Measurements from ENCODE around the gene GFAP. TPM values are rescaled to one million over a fixed set of nuclear protein-coding genes. Genes with fewer than 3 reads are reported as not detected.

GFAP gene
- total RNA-seq, 2 experiments from 2014 or later: not detected

DNA sequence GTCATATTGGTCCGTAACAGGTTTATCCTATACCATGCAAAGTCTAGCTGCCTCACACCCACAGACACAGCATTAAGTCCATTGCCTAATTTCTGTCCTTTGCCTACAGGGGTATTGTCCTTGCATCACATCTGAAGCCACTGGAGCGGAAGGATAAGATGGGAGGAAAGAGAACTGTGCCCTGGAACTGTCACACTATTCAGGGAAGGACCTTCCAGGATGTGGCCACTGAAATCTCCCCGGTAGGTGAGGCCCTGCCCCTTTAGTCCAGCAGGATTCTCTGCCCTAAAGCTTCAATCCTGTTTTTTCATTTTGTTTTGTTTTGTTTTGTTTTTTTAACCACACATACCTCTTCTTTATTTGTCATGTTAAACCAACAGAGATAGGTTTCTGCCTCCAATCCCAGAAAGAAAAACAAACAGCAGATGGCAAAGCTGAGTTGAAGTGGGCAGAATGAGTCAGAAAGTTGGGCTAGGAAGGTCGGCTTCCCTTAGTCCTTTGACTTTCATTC lies 13.8 kb downstream of the GFAP start:
- CTCF ChIA-PET: interaction anchor here (0.6 to 1.8 kb wide), 5 partner anchors 9 to 234 kb away, joined by 3 to 6 read pairs (median 3); partner anchors contain the start of gene ACBD4
- H3K36me3 Mint-ChIP-seq (ENCODE audit: low read depth): peaks cover 3% of the 10 kb centered on the region
- no peak overlapping the region for H3K27ac Mint-ChIP-seq
- no peaks in the 10 kb centered on the region for H3K9me3 Mint-ChIP-seq
- H3K27me3 Mint-ChIP-seq (ENCODE audit: low read depth): peaks cover 2% of the 10 kb centered on the region
- H3K4me3 Mint-ChIP-seq: no peak overlapping the region
- intact Hi-C loops (cut with micrococcal nuclease): no loop called here
- H3K4me1 Mint-ChIP-seq (ENCODE audit: low read depth): peaks cover 12% of the 10 kb centered on the region
- no peak for DNase-seq

DNA sequence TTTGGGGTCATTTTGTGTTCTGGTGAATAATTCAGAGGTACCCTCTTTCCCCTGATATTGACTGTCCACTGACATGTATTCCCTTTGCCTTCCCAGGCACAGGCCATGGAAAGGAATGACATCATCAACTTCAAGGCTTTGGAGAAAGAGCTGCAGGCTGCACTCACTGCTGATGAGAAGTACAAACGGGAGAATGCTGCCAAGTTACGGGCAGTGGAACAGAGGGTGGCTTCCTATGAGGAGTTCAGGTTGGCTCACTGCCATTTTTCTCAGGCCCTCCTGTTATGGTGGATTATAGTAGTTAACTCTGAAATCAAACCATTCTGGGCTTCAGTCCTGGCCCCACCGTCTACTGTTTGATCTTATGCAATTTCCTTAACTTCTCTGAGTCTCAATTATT lies 14.4 kb downstream of the GFAP start:
- H3K4me3 Mint-ChIP-seq: no peak overlapping the region
- CTCF ChIA-PET: interaction anchor here (0.6 to 1.8 kb wide), 2 partner anchors 9 to 148 kb away, joined by 3 to 6 read pairs; no protein-coding TSS in a partner anchor
- peaks cover 6% of the 10 kb centered on the region for H3K36me3 Mint-ChIP-seq (ENCODE audit: low read depth)
- H3K4me1 Mint-ChIP-seq (ENCODE audit: low read depth): peaks cover 17% of the 10 kb centered on the region
- peaks cover 2% of the 10 kb centered on the region for H3K27me3 Mint-ChIP-seq (ENCODE audit: low read depth)
- intact Hi-C loops (cut with micrococcal nuclease): no loop called here
- no peaks in the 10 kb centered on the region for H3K9me3 Mint-ChIP-seq
- H3K27ac Mint-ChIP-seq: no peak overlapping the region
- DNase-seq: no peak

DNA sequence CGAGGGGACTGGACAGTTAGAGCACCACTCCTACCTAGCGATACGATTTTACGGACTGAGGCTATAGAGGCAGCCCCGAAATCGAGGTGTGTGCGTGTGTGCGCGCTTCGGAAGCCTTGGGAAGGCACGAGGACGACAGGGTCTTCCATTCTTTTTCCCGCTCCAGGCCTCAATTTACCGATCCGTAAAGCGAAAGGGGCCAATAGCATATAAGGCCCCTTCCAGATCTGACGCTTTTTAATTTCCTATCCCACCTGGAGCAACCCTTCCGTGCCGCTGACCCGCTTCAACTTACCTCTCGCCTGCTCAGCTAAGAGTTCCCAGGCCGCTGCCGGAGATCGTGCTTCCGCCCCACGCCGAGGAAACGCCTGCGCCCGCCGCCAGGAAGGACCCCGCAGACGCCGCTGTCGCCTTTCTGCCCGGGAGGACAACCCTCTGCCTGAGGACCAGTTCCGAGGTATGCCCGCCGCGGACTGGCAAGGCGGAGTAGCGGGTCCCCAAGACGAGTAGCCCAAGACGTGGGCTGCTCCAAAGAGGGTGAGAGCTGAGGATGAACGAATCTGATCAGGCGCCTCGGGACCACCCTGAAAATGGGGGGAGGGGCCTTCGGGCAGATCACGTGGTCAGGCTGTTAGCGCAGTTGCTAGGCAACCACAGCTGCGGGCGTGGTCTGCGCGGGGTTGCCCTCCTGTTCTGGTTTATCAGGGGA lies 16.1 kb downstream of the GFAP start, which contains the start of gene EFTUD2:
Gene EFTUD2, minus strand, starts transcription at position 372 of the 709 bp plus-strand sequence. CDS start 4,924 bp downstream, outside the sequence.
- DNase-seq: peak; percentile 94
- intact Hi-C loops (cut with micrococcal nuclease): loop anchor here (1.0 to 5.0 kb wide), 7 partner anchors 48 to 396 kb away; partner anchors contain the start of genes C1QL1, GPATCH8, KIF18B and NMT1
- Mint-ChIP-seq H3K4me3 (peak within 1 kb of the TSS; percentile 90), H3K4me1 (ENCODE audit: low read depth) (peaks cover 25% of the 10 kb centered on the region), H3K36me3 (ENCODE audit: low read depth) (peaks cover 14% of the 10 kb centered on the region), H3K27ac (peak within 1 kb of the TSS; percentile 97), H3K9me3 (no peaks in the 10 kb centered on the region), H3K27me3 (ENCODE audit: low read depth) (peaks cover 2% of the 10 kb centered on the region)
- CTCF ChIA-PET: interaction anchor here (0.6 to 1.9 kb wide), 4 partner anchors 23 to 150 kb away, joined by 3 to 6 read pairs (median 4); no protein-coding TSS in a partner anchor

DNA sequence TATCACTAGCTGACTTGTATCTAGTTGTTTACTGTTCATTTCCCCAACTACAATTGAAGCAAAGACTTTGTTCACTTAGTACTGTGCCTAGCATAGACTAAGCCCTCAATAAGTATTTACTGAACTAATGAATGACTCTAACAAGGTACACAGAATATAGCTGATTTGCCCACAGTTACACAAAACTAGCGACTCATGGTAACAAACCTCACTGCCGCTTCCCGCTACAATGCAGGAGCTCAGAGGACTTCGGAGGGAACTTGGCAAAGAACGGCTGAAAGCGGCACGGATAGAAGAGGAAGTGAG lies 16.6 kb downstream of the GFAP start:
- intact Hi-C loops (cut with micrococcal nuclease): loop anchor here (1.0 to 5.0 kb wide), 7 partner anchors 49 to 396 kb away; partner anchors contain the start of genes C1QL1, GPATCH8, KIF18B and NMT1
- Mint-ChIP-seq H3K27me3 (ENCODE audit: low read depth) (peaks cover 2% of the 10 kb centered on the region), H3K9me3 (no peaks in the 10 kb centered on the region), H3K27ac (peak overlapping the region; percentile 97), H3K4me1 (ENCODE audit: low read depth) (peaks cover 25% of the 10 kb centered on the region), H3K4me3 (peak overlapping the region; percentile 90), H3K36me3 (ENCODE audit: low read depth) (peaks cover 17% of the 10 kb centered on the region)
- CTCF ChIA-PET: interaction anchor here (0.7 to 1.9 kb wide), 4 partner anchors 22 to 237 kb away, joined by 3 to 6 read pairs (median 4); partner anchors contain the start of gene ACBD4
- no peak for DNase-seq

DNA sequence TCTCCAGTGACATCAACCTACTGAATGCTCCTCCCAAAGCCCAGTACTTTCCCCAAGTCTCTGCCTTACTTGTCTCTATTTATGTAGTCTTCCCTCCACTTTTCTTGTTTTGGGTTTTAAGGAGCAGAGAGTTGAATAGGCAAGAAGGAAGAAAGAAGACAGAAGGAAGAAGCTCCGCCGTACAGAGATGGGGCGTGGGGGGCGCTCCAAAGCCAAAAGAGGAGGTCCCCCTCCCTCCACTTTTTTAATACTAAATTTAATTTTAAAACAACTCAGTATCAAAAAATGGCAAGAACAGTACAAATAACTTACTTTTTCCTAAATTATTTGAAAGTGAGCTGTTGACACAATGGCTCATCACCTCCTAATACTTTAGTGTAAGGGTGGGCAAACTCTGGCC lies 20.7 kb downstream of the GFAP start:
- Mint-ChIP-seq H3K27ac (no peak overlapping the region), H3K4me3 (no peak overlapping the region), H3K9me3 (no peaks in the 10 kb centered on the region), H3K36me3 (ENCODE audit: low read depth) (peaks cover 28% of the 10 kb centered on the region), H3K27me3 (ENCODE audit: low read depth) (no peaks in the 10 kb centered on the region), H3K4me1 (ENCODE audit: low read depth) (peaks cover 35% of the 10 kb centered on the region)
- intact Hi-C loops (cut with micrococcal nuclease): loop anchor here (5.0 kb wide), 1 partner anchor 128 kb away; no protein-coding TSS in a partner anchor
- CTCF ChIA-PET: interaction anchor here (1.6 kb wide), 1 partner anchor 119 kb away, joined by 5 read pairs; no protein-coding TSS in a partner anchor
- DNase-seq: no peak

DNA sequence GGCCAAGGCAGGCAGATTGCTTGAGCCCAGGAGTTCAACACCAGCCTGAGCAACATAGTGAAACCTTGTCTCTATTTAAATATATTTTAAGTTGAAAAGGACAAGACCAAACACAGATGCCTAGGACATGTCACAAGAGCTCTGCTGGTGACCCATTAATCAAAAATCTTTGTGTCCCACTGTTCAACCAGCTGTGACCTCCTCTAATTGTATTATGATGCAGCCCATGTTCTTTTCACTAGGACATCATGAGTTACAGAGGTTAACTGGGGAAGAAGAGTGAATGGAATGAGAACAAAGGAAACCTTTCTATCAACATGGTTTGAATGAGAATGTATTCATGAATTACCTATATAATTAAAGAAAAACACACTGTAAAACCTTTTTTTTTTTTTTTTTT lies 23.1 kb downstream of the GFAP start:
- Mint-ChIP-seq H3K36me3 (ENCODE audit: low read depth) (peaks cover 24% of the 10 kb centered on the region), H3K9me3 (no peaks in the 10 kb centered on the region), H3K27ac (no peak overlapping the region), H3K4me1 (ENCODE audit: low read depth) (peaks cover 27% of the 10 kb centered on the region), H3K4me3 (no peak overlapping the region), H3K27me3 (ENCODE audit: low read depth) (no peaks in the 10 kb centered on the region)
- CTCF ChIA-PET: interaction anchor here (0.6 to 1.6 kb wide), 4 partner anchors 27 to 113 kb away, joined by 3 to 5 read pairs (median 4); no protein-coding TSS in a partner anchor
- DNase-seq: no peak
- intact Hi-C loops (cut with micrococcal nuclease): no loop called here

- Mint-ChIP-seq H3K27ac (no peak overlapping the region), H3K9me3 (no peaks in the 10 kb centered on the region), H3K36me3 (ENCODE audit: low read depth) (peaks cover 23% of the 10 kb centered on the region), H3K27me3 (ENCODE audit: low read depth) (no peaks in the 10 kb centered on the region), H3K4me3 (no peak overlapping the region), H3K4me1 (ENCODE audit: low read depth) (peaks cover 22% of the 10 kb centered on the region)
- DNase-seq: no peak
- CTCF ChIA-PET: no interaction called here
- intact Hi-C loops (cut with micrococcal nuclease): no loop called here
Observed at GRCh38 chr17:44889003-44889402, 26.3 kb downstream of the GFAP start.

DNA sequence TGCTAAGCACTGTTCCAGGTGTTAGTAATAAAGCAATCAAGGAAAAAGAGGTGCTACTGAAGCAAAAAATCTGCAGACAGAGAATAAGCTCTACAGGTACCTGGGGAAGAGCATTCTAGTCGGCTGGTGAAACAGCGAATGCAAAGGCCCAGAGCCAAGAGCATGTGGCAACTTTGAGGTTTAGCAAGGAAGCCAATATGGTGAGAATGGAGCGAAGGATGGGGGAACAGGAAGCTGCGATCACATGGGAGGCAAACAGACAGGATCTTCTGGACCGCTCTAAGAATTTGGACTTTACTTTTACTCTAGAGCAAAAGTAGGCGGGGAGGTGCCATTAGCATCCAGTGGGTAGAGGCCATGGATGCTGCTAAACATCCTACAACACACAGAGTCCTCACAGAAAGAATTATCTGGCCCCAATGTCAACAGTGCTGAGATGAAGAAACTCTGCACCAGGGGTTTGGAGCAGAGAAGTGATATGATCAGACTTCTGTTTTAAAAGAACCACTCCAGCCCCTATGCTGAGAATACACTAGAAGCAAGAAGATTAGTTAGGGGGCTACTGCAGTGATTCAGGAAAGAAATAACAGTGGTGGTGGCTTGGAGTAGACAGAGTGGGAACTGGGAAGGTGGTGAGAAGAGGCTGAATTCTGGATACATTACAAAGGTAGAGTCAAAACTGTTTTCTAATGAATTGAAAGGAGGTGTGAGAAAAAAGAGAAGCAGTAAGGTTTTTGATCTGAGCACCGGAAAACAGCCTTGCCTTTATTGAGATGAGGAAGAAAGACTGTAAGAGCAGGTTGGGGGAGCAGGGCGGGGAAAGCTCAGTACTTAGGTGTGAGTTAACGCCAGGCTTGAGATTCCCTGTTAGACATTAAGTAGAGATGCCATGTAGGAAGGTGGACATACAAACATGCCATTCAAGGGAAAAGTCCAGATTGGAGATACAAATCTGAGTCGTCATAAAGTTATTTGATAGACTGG lies 27.0 kb downstream of the GFAP start:
- Mint-ChIP-seq H3K9me3 (no peaks in the 10 kb centered on the region), H3K4me3 (no peak overlapping the region), H3K36me3 (ENCODE audit: low read depth) (peaks cover 25% of the 10 kb centered on the region), H3K27ac (no peak overlapping the region), H3K27me3 (ENCODE audit: low read depth) (no peaks in the 10 kb centered on the region), H3K4me1 (ENCODE audit: low read depth) (peaks cover 19% of the 10 kb centered on the region)
- DNase-seq: peak; percentile 20
- CTCF ChIA-PET: no interaction called here
- intact Hi-C loops (cut with micrococcal nuclease): no loop called here

DNA sequence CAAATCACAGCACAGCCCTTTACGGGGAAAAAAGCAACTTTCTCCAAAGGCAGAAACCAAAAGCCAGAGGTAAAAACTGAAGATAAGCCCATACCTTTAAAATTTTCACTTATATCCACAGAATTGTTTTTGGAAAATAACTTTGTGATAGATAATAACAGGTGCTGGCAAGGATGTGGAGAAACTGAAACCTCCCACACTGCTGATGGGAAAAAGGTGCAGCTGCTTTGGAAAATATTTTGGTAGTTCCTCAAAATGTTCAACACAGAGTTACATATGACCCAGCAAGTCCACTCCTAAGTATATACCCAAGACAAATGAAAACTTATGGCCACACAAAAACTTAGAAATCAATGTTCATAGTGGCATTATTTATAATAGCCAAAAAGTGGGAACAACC lies 28.3 kb downstream of the GFAP start:
- DNase-seq: no peak
- CTCF ChIA-PET: no interaction called here
- Mint-ChIP-seq H3K9me3 (no peaks in the 10 kb centered on the region), H3K27me3 (ENCODE audit: low read depth) (no peaks in the 10 kb centered on the region), H3K36me3 (ENCODE audit: low read depth) (peaks cover 32% of the 10 kb centered on the region), H3K4me3 (no peak overlapping the region), H3K27ac (peak overlapping the region; percentile 2), H3K4me1 (ENCODE audit: low read depth) (peaks cover 18% of the 10 kb centered on the region)
- intact Hi-C loops (cut with micrococcal nuclease): no loop called here

DNA sequence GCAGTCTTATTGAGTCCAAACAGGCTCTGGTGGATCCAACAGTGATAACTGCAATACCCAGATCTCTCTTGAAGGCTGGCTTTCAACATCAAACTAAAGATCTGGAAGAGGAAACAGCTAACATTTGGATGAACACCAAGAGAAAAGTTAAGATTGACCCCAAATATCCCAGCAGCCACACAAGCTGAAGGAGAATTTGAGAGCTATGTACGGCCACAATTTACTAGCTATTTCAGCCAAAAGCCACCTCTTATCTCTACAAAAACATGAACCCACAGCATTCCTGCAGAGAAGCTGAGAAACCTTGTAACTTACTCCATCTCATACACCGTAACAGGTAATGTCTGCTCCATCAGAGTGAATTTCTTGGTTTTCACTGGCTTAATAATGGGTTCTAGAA lies 30.4 kb downstream of the GFAP start:
- no peaks in the 10 kb centered on the region for H3K27me3 Mint-ChIP-seq (ENCODE audit: low read depth)
- no peak overlapping the region for H3K27ac Mint-ChIP-seq
- peaks cover 28% of the 10 kb centered on the region for H3K36me3 Mint-ChIP-seq (ENCODE audit: low read depth)
- CTCF ChIA-PET: interaction anchor here (0.6 to 1.6 kb wide), 3 partner anchors 18 to 339 kb away, joined by 3 read pairs; no protein-coding TSS in a partner anchor
- H3K4me1 Mint-ChIP-seq (ENCODE audit: low read depth): peaks cover 8% of the 10 kb centered on the region
- intact Hi-C loops (cut with micrococcal nuclease): no loop called here
- H3K9me3 Mint-ChIP-seq: no peaks in the 10 kb centered on the region
- no peak overlapping the region for H3K4me3 Mint-ChIP-seq
- no peak for DNase-seq

DNA sequence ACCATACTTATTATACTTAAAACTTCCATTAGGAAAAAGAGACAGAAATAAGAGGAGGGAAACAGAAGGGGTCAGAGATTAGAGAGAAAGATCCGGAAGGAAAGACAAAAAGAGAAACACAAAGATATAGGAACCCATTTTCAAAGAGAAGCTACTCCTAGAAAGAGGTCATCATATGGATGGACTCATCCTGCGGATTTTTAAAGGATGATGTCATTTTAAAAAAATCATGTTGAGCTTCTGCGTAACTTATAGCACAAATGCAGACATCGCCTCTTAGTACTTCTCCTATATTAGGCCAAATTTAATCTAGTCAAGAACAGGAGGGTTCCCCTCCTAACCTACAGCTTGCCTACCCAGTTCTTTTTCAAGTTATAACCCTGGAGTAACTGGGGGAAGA lies 34.2 kb downstream of the GFAP start:
- intact Hi-C loops (cut with micrococcal nuclease): no loop called here
- DNase-seq: no peak
- Mint-ChIP-seq H3K9me3 (no peaks in the 10 kb centered on the region), H3K4me1 (ENCODE audit: low read depth) (no peaks in the 10 kb centered on the region), H3K27ac (no peak overlapping the region), H3K4me3 (no peak overlapping the region), H3K27me3 (ENCODE audit: low read depth) (no peaks in the 10 kb centered on the region), H3K36me3 (ENCODE audit: low read depth) (peaks cover 33% of the 10 kb centered on the region)
- CTCF ChIA-PET: interaction anchor here (0.7 to 1.4 kb wide), 5 partner anchors 9 to 118 kb away, joined by 3 to 7 read pairs (median 3); no protein-coding TSS in a partner anchor

DNA sequence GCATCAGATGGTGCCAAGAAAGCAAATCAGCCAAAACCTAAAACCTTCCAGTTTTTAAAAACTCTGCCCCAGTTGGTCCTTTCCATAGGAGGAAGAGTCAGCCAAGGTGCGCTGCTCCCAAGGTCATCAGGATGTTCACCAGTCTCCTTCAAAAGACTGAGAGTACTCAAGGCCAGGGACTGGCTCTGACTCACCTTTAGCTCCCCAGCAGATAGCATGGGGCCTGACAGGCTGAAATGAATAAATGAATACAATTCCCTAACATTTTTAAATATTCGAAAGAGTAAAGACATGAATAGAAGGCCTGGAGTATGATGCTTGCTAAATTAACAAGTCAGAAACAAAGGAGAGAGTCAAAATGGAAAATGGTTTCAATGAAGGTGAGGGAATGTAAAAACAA lies 35.2 kb downstream of the GFAP start:
- intact Hi-C loops (cut with micrococcal nuclease): no loop called here
- Mint-ChIP-seq H3K4me1 (ENCODE audit: low read depth) (no peaks in the 10 kb centered on the region), H3K27ac (no peak overlapping the region), H3K27me3 (ENCODE audit: low read depth) (no peaks in the 10 kb centered on the region), H3K36me3 (ENCODE audit: low read depth) (peaks cover 33% of the 10 kb centered on the region), H3K9me3 (no peaks in the 10 kb centered on the region), H3K4me3 (no peak overlapping the region)
- DNase-seq: no peak
- CTCF ChIA-PET: interaction anchor here (0.6 to 3.1 kb wide), 2 partner anchors 12 to 23 kb away, joined by 3 to 11 read pairs; no protein-coding TSS in a partner anchor
